Prostate gland (tissue), 2 donors: ENCODE measurements around the gene FHOD3.
"Not testable (repeated sequence)": the region's sequence is repeated elsewhere in the genome, so short reads cannot be mapped to it uniquely, and the experiment has no call there.

Experiments
- CTCF ChIP-seq, 4 experiments: fragments of 200-600 bp in 2 of 4; fragments of 450-650 bp in 2 of 4; sonication (generic) in 2 of 4; IDR thresholded peaks; 1 replicate in 3 of 4; 2 replicates in 1 of 4; pipeline ENCODE4 v1.5.1; 2016 to 2019; ENCODE audit warnings: antibody characterized with exemption in 4 of 4, mild to moderate bottlenecking in 2 of 4, moderate library complexity in 2 of 4
- POLR2A ChIP-seq: fragments of 450-650 bp; IDR thresholded peaks from one replicate; pipeline ENCODE4 v1.6.1; 2016; ENCODE audit warnings: antibody characterized with exemption, mild to moderate bottlenecking

GRCh38 chr18:36463516-36463915 lies 166.0 kb downstream of the FHOD3 start:
- TF ChIP-seq CTCF (IDR thresholded peaks at IDR 0.05); POLR2A: not testable (repeated sequence)
